ENCODE measurements around the gene SKI.
A peak's percentile ranks its signal among the peaks of the same experiment; 100 is the strongest.

DNA sequence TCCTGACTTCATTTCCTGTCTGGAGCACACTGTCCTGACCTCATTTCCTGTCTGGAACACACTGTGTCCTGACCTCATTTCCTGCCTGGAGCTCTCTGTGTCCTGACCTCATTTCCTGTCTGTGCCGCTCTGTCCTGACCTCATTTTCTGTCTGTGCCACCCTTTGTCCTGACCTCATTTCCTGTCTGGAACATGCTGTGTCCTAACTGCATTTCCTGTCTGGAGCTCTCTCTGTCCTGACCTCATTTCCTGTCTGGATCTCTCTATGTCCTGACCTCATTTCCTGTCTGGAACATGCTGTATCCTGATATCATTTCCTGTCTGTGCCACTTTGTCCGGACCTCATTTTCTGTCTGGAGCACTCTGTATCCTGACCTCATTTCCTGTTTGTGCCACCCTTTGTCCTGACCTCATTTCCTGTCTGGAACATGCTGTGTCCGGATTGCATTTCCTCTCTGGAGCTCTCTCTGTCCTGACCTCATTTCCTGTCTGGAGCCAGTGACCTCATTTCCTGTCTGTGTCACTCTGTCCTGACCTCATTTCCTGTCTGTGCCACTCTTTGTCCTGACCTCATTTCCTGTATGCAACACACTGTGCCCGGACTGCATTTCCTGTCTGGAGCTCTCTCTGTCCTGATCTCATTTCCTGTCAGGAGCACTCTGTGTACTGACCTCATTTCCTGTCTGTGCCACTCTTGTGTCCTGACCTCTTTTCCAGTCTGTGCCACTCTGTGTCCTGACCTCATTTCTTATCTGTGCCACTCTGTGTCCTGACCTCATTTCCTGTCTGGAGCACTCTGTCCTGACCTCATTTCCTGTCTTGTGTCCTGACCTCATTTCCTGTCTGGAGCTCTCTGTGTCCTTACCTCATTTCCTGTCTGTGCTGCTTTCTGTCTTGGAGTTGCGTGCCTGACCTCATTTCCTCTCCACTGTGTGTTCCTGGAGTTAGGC lies 27.6 kb downstream of the SKI start:
- TF ChIP-seq POLR2AphosphoS5 (IDR thresholded peaks at IDR 0.05; ENCODE audit: low read depth) (no peak), STAT1 (IDR thresholded peaks at IDR 0.05; ENCODE audit: unreplicated experiment) (no peak), EZH2 (IDR thresholded peaks at IDR 0.05; ENCODE audit: low read depth, unreplicated experiment) (no peak), JUNB (IDR thresholded peaks at IDR 0.05; ENCODE audit: unreplicated experiment) (no peak), EZH2phosphoT487 (IDR thresholded peaks at IDR 0.05; ENCODE audit: unreplicated experiment) (no peak), CREB1 (CRISPR knock-in tag; IDR thresholded peaks at IDR 0.05; ENCODE audit: low read depth) (peak; percentile 85), NANOG (IDR thresholded peaks at IDR 0.05; ENCODE audit: borderline replicate concordance) (no peak), ZNF331 (CRISPR knock-in tag; IDR thresholded peaks at IDR 0.05; ENCODE audit: low read depth) (no peak), ZNF114 (CRISPR knock-in tag; IDR thresholded peaks at IDR 0.05) (no peak)
- TF ChIP-seq, protein P1, sequence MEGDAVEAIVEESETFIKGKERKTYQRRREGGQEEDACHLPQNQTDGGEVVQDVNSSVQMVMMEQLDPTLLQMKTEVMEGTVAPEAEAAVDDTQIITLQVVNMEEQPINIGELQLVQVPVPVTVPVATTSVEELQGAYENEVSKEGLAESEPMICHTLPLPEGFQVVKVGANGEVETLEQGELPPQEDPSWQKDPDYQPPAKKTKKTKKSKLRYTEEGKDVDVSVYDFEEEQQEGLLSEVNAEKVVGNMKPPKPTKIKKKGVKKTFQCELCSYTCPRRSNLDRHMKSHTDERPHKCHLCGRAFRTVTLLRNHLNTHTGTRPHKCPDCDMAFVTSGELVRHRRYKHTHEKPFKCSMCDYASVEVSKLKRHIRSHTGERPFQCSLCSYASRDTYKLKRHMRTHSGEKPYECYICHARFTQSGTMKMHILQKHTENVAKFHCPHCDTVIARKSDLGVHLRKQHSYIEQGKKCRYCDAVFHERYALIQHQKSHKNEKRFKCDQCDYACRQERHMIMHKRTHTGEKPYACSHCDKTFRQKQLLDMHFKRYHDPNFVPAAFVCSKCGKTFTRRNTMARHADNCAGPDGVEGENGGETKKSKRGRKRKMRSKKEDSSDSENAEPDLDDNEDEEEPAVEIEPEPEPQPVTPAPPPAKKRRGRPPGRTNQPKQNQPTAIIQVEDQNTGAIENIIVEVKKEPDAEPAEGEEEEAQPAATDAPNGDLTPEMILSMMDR (conservative IDR thresholded peaks at IDR 0.05; ENCODE audit: low read depth in 2 of 2): no peak
- TF ChIP-seq, protein P2, sequence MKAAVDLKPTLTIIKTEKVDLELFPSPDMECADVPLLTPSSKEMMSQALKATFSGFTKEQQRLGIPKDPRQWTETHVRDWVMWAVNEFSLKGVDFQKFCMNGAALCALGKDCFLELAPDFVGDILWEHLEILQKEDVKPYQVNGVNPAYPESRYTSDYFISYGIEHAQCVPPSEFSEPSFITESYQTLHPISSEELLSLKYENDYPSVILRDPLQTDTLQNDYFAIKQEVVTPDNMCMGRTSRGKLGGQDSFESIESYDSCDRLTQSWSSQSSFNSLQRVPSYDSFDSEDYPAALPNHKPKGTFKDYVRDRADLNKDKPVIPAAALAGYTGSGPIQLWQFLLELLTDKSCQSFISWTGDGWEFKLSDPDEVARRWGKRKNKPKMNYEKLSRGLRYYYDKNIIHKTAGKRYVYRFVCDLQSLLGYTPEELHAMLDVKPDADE (IDR thresholded peaks at IDR 0.05): peak; percentile 41; the same call in 1 of the 2 replicates
- TF ChIP-seq, protein P3, sequence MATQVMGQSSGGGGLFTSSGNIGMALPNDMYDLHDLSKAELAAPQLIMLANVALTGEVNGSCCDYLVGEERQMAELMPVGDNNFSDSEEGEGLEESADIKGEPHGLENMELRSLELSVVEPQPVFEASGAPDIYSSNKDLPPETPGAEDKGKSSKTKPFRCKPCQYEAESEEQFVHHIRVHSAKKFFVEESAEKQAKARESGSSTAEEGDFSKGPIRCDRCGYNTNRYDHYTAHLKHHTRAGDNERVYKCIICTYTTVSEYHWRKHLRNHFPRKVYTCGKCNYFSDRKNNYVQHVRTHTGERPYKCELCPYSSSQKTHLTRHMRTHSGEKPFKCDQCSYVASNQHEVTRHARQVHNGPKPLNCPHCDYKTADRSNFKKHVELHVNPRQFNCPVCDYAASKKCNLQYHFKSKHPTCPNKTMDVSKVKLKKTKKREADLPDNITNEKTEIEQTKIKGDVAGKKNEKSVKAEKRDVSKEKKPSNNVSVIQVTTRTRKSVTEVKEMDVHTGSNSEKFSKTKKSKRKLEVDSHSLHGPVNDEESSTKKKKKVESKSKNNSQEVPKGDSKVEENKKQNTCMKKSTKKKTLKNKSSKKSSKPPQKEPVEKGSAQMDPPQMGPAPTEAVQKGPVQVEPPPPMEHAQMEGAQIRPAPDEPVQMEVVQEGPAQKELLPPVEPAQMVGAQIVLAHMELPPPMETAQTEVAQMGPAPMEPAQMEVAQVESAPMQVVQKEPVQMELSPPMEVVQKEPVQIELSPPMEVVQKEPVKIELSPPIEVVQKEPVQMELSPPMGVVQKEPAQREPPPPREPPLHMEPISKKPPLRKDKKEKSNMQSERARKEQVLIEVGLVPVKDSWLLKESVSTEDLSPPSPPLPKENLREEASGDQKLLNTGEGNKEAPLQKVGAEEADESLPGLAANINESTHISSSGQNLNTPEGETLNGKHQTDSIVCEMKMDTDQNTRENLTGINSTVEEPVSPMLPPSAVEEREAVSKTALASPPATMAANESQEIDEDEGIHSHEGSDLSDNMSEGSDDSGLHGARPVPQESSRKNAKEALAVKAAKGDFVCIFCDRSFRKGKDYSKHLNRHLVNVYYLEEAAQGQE (IDR thresholded peaks at IDR 0.05; ENCODE audit: unreplicated experiment): no peak
- TF ChIP-seq, protein P4, sequence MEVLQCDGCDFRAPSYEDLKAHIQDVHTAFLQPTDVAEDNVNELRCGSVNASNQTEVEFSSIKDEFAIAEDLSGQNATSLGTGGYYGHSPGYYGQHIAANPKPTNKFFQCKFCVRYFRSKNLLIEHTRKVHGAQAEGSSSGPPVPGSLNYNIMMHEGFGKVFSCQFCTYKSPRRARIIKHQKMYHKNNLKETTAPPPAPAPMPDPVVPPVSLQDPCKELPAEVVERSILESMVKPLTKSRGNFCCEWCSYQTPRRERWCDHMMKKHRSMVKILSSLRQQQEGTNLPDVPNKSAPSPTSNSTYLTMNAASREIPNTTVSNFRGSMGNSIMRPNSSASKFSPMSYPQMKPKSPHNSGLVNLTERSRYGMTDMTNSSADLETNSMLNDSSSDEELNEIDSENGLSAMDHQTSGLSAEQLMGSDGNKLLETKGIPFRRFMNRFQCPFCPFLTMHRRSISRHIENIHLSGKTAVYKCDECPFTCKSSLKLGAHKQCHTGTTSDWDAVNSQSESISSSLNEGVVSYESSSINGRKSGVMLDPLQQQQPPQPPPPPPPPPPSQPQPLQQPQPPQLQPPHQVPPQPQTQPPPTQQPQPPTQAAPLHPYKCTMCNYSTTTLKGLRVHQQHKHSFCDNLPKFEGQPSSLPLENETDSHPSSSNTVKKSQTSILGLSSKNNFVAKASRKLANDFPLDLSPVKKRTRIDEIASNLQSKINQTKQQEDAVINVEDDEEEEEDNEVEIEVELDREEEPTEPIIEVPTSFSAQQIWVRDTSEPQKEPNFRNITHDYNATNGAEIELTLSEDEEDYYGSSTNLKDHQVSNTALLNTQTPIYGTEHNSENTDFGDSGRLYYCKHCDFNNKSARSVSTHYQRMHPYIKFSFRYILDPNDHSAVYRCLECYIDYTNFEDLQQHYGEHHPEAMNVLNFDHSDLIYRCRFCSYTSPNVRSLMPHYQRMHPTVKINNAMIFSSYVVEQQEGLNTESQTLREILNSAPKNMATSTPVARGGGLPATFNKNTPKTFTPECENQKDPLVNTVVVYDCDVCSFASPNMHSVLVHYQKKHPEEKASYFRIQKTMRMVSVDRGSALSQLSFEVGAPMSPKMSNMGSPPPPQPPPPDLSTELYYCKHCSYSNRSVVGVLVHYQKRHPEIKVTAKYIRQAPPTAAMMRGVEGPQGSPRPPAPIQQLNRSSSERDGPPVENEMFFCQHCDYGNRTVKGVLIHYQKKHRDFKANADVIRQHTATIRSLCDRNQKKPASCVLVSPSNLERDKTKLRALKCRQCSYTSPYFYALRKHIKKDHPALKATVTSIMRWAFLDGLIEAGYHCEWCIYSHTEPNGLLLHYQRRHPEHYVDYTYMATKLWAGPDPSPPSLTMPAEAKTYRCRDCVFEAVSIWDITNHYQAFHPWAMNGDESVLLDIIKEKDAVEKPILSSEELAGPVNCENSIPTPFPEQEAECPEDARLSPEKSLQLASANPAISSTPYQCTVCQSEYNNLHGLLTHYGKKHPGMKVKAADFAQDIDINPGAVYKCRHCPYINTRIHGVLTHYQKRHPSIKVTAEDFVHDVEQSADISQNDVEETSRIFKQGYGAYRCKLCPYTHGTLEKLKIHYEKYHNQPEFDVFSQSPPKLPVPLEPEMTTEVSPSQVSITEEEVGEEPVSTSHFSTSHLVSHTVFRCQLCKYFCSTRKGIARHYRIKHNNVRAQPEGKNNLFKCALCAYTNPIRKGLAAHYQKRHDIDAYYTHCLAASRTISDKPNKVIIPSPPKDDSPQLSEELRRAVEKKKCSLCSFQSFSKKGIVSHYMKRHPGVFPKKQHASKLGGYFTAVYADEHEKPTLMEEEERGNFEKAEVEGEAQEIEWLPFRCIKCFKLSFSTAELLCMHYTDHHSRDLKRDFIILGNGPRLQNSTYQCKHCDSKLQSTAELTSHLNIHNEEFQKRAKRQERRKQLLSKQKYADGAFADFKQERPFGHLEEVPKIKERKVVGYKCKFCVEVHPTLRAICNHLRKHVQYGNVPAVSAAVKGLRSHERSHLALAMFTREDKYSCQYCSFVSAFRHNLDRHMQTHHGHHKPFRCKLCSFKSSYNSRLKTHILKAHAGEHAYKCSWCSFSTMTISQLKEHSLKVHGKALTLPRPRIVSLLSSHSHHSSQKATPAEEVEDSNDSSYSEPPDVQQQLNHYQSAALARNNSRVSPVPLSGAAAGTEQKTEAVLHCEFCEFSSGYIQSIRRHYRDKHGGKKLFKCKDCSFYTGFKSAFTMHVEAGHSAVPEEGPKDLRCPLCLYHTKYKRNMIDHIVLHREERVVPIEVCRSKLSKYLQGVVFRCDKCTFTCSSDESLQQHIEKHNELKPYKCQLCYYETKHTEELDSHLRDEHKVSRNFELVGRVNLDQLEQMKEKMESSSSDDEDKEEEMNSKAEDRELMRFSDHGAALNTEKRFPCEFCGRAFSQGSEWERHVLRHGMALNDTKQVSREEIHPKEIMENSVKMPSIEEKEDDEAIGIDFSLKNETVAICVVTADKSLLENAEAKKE (CRISPR knock-in tag; IDR thresholded peaks at IDR 0.05): no peak

All from GM23338 (cell line).